ENCODE measurements around the gene ARMC12.

The ARMC12 gene

DNA sequence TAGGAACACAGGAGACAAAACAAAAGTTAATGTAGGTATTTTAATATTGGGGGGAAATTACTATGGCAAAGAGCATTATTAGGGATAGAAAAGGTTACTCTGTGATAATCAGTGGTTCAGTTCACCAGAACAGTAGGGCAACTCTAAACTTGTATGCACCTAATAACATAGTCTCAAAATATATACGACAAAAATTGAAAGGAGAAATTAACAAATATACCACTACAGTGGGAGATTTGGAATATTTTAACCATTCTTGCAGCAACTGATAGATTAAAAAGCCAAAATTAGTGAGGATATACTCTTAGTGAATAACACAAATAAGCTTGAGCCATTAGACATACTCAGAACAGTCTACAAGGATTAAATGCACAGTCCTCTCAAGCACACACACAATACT lies 11.0 kb downstream of the ARMC12 start:
- H3K4me3 ChIP-seq (ENCODE audit: low read depth, low read length), result no peak overlapping the region
- TF ChIP-seq, protein P1, sequence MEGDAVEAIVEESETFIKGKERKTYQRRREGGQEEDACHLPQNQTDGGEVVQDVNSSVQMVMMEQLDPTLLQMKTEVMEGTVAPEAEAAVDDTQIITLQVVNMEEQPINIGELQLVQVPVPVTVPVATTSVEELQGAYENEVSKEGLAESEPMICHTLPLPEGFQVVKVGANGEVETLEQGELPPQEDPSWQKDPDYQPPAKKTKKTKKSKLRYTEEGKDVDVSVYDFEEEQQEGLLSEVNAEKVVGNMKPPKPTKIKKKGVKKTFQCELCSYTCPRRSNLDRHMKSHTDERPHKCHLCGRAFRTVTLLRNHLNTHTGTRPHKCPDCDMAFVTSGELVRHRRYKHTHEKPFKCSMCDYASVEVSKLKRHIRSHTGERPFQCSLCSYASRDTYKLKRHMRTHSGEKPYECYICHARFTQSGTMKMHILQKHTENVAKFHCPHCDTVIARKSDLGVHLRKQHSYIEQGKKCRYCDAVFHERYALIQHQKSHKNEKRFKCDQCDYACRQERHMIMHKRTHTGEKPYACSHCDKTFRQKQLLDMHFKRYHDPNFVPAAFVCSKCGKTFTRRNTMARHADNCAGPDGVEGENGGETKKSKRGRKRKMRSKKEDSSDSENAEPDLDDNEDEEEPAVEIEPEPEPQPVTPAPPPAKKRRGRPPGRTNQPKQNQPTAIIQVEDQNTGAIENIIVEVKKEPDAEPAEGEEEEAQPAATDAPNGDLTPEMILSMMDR (conservative IDR thresholded peaks at IDR 0.05; ENCODE audit: low read depth, low read length), result no peak
- no peak for DNase-seq (ENCODE audit: low read depth)

DNA sequence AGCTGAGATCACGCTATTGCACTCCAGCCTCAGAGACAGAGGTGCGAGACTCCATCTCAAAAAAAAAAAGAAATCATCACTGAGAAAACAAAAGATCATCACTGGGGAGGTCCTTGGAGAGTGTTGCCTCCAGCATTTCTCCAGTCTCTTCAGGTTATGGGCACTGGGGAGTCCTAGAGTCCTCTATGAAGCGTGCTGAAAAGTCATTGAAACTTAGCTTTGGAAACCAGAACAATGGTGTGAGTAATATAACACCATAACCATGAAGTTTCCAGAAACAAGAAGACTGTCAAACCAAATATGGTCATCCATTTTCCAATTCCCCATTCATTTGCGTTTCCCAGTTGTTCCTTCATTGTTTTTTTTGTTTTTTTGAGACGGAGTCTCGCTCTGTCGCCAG lies 13.7 kb downstream of the ARMC12 start:
- no peak for DNase-seq (ENCODE audit: low read depth)
- TF ChIP-seq, protein P1 (conservative IDR thresholded peaks at IDR 0.05; ENCODE audit: low read depth, low read length), result no peak
- H3K4me3 ChIP-seq (ENCODE audit: low read depth, low read length), result no peak overlapping the region

DNA sequence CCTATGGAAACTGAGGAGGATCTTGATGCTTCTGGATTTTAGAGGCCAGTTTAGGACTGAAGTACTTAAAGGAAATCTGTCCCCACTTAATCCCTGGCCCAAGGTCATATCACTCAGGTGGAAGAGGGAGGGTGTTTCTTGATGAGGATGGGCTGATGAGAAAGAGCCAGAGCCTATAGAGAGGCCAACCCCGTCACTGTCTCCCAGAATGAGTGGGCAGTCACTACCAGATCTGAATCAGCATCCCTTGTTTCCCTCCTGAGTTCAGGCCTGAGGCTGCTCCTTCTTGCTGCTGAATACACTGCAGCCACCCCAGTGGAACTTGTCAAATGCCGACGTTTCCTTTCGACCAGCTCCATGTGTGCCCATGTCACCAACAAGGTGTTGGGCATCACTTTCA lies 14.8 kb downstream of the ARMC12 start:
- TF ChIP-seq, protein P1 (conservative IDR thresholded peaks at IDR 0.05; ENCODE audit: low read depth, low read length), result no peak
- DNase-seq (ENCODE audit: low read depth), result no peak
- no peak overlapping the region for H3K4me3 ChIP-seq (ENCODE audit: low read depth, low read length)

DNA sequence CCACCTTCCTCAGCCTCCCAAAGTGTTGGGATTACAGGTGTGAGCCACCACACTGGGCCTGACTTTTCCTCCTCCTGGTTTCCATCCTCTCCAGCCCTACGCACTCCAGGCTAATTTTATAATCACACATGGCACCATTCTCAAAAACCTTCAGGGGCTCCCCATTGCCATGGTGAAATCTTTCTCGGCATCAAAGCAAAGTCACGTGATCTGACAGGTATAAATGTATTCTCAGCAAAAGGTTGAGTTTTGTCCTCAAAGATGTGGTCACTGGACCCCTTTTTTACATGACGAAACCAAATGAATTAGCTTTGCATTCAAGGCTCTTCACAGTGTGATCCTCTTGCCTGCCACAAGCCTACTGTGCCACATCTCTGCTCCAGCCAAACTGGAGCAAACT lies 15.5 kb downstream of the ARMC12 start:
- DNase-seq (ENCODE audit: low read depth), result no peak
- no peak overlapping the region for H3K4me3 ChIP-seq (ENCODE audit: low read depth, low read length)
- TF ChIP-seq, protein P1 (conservative IDR thresholded peaks at IDR 0.05; ENCODE audit: low read depth, low read length), result no peak

DNA sequence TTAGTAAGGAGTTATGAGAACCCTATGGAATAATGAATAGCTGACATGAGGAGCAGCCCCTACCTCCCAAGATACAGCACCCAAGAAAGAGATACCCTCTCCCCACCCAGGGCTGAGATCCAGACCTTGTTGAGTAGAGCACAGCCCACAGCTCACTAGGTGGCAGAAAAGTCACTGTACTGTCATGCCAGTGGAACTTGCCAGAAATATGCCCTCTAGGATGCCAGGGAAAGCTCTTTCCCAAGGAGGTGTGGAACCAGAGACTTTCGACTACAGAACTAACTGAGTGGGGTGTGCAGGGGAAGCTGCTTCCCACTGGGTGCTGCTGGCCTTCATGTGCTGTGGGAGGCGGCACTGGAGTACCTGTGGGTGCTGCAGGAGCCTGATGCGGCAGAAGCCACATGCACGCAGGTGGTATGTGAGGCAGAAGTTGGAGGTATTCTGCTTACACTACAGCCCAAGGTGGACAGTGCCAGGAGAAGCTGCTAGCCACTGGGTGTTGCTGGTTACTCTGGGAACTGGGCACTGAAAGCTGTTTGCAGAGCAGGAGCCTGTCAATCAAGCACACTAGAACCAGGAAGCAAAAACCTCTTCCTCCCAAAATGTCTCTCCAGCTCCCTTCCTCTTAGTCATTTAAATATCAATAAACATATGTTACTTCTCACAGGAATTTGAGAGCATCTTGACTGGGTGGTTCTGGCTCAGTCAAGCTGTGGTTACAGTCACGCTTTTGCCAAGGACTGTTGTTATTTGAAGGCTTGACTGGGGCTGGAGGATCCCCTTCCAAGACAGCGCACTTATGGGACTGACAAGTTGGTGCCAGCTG lies 17.8 kb downstream of the ARMC12 start:
- TF ChIP-seq, protein P1 (conservative IDR thresholded peaks at IDR 0.05; ENCODE audit: low read depth, low read length), result no peak
- peak; percentile 21 for DNase-seq (ENCODE audit: low read depth)
- no peak overlapping the region for H3K4me3 ChIP-seq (ENCODE audit: low read depth, low read length)

DNA sequence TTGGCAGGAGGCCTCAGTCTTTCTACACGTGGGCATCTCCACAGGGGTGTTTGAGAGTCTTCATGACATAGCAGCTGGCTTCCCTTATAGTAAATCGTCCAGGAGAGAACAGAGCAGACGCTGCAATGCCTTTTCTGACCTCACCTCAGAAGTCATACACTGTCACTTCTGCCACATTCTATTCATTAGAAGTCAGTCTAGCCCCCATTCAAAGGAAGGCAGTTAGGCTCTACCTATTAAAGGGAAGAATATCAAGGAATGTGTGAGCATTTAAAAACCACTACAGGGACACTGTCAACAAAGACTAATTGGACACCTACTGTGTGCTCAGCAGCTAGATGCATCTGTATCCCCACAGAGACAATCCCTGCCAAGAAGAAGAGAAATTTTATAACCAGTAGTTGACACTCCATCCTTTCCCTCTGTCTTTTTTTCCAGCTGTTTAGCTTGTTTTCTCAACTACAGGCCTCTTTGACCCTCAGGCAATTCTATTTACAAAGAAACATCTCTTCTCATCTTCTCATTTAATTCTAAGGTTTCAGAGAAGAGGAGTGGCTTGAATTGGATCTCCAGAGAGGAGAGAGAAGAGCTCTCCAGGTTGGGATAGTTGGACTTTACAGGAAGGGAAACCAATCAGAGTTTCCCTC lies 18.6 kb downstream of the ARMC12 start:
- no peak overlapping the region for H3K4me3 ChIP-seq (ENCODE audit: low read depth, low read length)
- no peak for DNase-seq (ENCODE audit: low read depth)
- TF ChIP-seq, protein P1 (conservative IDR thresholded peaks at IDR 0.05; ENCODE audit: low read depth, low read length), result no peak
